Thyroid gland (tissue), 4 donors: Measurements from ENCODE around the gene DGKB.

Source experiments
- POLR2A ChIP-seq, 2 donors: fragments of 450-650 bp; IDR thresholded peaks; one replicate each; pipeline ENCODE4 v1.6.1; 2017; ENCODE audit warnings: antibody characterized with exemption in 2 of 2, mild to moderate bottlenecking in 2 of 2, moderate library complexity in 1 of 2
- TF ChIP-seq, protein P1 (sequence below), 6 experiments: fragments of 200-600 bp in 3 of 6; fragments of 450-650 bp in 3 of 6; sonication (generic) in 3 of 6; IDR thresholded peaks; one replicate each; pipeline ENCODE4 v1.5.1; 2016 to 2019; ENCODE audit warnings: antibody characterized with exemption in 6 of 6, mild to moderate bottlenecking in 2 of 6, inconsistent platforms in 1 of 6, moderate library complexity in 1 of 6

DNA sequence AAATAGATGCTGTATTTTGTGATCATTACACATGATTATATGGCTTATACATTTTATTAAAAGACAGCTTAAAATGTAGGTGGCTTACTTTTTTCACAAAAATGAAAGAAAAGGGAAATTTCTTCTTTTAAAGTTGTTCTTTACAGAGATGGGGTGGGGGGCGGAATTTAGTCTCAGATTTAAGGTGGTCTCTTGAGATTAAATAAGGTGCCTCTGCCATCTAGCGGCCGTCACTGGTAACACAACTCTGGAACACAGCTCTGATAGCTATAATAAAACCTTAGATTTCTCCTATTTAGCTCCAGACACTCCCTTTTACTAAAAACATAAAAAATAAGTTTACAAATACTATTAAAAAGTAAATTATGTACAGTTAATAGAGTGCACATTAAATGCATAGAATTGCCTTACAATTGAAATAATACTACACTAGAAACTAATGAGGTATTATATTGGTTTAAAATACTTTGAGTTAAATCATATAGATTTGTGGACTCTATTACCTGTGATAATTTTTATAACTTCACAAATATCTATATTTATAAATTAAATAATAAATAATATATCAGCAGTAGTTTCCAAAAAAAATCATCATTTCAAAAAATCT is 210.9 kb downstream of the DGKB start:
- TF ChIP-seq, protein P1, sequence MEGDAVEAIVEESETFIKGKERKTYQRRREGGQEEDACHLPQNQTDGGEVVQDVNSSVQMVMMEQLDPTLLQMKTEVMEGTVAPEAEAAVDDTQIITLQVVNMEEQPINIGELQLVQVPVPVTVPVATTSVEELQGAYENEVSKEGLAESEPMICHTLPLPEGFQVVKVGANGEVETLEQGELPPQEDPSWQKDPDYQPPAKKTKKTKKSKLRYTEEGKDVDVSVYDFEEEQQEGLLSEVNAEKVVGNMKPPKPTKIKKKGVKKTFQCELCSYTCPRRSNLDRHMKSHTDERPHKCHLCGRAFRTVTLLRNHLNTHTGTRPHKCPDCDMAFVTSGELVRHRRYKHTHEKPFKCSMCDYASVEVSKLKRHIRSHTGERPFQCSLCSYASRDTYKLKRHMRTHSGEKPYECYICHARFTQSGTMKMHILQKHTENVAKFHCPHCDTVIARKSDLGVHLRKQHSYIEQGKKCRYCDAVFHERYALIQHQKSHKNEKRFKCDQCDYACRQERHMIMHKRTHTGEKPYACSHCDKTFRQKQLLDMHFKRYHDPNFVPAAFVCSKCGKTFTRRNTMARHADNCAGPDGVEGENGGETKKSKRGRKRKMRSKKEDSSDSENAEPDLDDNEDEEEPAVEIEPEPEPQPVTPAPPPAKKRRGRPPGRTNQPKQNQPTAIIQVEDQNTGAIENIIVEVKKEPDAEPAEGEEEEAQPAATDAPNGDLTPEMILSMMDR (IDR thresholded peaks at IDR 0.05): peak; percentile 40 to 83 (median 52)
- no peak for TF ChIP-seq POLR2A (IDR thresholded peaks at IDR 0.05)
